G401 (cell line): ENCODE results near the gene EPB41L4B. TPM values are rescaled to one million over a fixed set of nuclear protein-coding genes. Genes with fewer than 3 reads are reported as not detected.

ENCODE experiments used
- DNase-seq: peaks from one replicate; pipeline ENCODE4 v3.0.0-alpha.2; 2015; ENCODE audit warnings: low spot score
- in situ Hi-C: cut with HindIII; loops from 2 replicates; pipeline ENCODE4 v1.10.0; 2016; ENCODE audit warnings: low sequenced_read_pairs, mixed read lengths
- total RNA-seq: library from RNA; depleted of rRNA; stranded (reverse); fragments of >200 nt; shearing (Covaris generic); gene quantifications from 2 replicates; pipeline ENCODE4 v1.2.3, GENCODE V29; 2014

EPB41L4B gene
- total RNA-seq, 1 experiment from 2014 or later: 6.5 TPM

GRCh38 chr9:109253241-109253636 is 67.6 kb downstream of the EPB41L4B start:
- in situ Hi-C loops: no loop called here
- DNase-seq: no peak

DNA sequence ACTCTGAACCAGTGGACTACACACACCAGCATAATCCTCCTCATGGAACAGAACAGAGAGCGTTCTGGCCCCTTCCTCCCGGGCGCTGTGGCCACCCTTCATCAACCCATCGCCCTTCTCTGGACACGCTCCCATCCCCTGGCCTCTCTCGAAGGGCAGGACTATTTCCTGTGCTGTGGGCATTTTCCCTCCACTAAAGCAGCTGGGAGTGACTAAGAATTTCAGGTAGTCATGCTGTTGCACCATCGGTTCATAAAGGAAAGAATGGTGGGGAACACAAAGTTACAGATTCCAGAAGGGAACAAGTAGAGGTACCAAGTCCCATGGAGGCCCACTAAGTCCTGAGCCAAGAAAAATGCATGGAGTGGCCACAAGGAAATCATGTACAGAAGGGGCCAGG is 68.6 kb downstream of the EPB41L4B start:
- in situ Hi-C loops: no loop called here
- no peak for DNase-seq

DNA sequence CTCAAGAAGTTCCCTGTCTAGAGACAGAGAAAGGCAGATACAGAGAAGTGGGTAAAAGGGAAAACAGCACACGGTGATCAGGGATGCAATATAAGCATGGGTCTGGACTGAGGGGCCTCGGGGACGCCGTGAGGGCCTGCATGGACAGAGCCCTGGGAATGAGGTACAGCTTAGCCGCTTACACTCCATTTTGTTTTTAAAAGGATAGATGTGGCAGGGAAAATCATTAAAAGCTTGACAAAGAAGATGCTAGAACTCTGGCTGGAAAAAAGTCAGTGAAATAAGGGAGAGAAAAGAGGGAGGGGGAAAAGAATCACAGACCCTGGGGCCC is 69.1 kb downstream of the EPB41L4B start:
- in situ Hi-C loops: no loop called here
- DNase-seq: no peak

GRCh38 chr9:109251080-109251775 is 69.6 kb downstream of the EPB41L4B start:
- DNase-seq: no peak
- in situ Hi-C loops: no loop called here

- in situ Hi-C loops: no loop called here
- DNase-seq: no peak
Measured at GRCh38 chr9:109250771-109251079, 70.1 kb downstream of the EPB41L4B start.

DNA sequence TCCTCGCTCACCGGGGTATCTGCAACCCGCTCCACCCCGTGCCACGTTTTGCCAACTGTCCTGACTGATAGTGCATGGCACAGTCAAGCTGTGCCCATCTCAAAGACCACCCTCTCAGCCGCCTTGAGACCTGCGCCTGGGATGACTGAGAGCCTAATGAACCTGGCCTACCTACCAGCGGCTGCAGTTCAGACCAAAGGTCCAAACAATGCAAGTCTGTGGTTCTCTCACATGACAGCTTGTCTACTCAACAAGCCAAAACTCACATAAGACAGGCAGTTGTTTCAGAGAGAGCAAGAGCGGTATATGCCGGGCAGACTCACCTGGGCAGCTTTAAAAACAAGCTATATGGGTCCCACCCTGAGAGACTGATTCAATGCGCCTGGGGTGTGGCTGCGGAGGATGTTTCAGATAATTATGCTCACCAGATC is 70.5 kb downstream of the EPB41L4B start:
- DNase-seq: no peak
- in situ Hi-C loops: no loop called here

- DNase-seq: no peak
- in situ Hi-C loops: no loop called here
Measured at GRCh38 chr9:109249615-109250014, 71.2 kb downstream of the EPB41L4B start.

GRCh38 chr9:109248133-109248581 is 72.7 kb downstream of the EPB41L4B start:
- DNase-seq: no peak
- in situ Hi-C loops: no loop called here

DNA sequence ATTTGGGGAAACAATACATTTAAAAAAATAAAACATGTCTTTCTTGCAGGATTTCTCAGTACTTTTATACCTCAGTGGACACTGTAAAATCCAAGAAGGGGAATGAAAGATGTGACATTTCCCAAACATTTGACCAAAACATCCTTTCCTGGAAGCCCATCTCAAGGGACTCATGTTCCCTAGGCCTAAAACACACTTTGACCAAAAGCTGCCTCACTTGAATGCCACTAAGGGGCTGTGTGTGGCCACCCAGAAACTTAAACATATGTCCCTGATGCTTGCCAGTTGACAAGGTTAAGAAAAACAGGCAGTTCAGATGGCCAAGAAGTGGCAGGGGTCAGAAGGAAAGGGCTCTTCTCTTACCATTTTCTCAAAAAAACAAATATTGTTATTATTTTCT is 73.6 kb downstream of the EPB41L4B start:
- no peak for DNase-seq
- in situ Hi-C loops: no loop called here

DNA sequence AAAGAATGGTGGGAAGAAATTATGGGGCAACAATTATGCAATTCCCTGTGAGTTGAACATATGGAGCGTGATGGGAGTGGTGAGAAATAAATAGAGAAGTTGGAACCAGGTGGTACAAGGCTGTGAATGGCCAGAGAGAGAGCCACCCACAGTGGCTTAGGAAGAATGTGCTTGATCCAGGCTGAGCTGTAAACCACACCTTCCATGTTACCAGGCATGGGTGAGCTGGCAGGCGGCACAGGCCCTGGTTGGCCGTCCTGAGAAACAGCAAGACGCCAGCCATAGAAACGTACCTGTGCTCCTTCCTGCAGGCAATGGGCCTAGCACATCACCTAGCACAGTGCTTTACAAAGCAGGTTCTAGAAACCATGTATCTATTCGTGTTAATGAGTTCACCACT is 74.3 kb downstream of the EPB41L4B start:
- DNase-seq: peak; percentile 31
- in situ Hi-C loops: no loop called here

GRCh38 chr9:109245310-109245897 is 75.5 kb downstream of the EPB41L4B start:
- in situ Hi-C loops: no loop called here
- DNase-seq: no peak

- in situ Hi-C loops: no loop called here
- DNase-seq: peak; percentile 81
Measured at GRCh38 chr9:109244179-109245132, 76.4 kb downstream of the EPB41L4B start.

- peak; percentile 62 for DNase-seq
- in situ Hi-C loops: no loop called here
Measured at GRCh38 chr9:109242741-109243140, 78.1 kb downstream of the EPB41L4B start.

DNA sequence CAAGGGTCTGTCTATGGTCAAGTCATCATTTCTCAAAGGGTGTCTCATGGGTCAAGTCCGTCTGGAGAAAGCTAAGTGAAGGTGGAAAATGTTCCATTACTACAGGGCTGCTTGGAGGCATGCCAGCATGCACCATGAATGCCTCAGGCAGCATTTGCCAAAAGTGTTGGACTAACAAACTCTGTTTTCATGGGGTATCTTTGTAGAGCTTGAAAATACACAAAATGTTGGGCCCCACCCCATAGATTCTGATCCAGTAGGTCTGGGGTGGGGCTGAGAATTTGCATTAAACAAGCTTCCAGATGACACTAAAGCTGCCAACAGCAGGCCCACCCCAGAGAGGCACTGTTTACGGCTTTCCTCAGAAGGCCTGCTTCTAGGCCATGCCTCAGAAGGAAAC is 78.8 kb downstream of the EPB41L4B start:
- DNase-seq: peak; percentile 39
- in situ Hi-C loops: no loop called here

GRCh38 chr9:109241207-109241606 is 79.7 kb downstream of the EPB41L4B start:
- in situ Hi-C loops: no loop called here
- DNase-seq: no peak

- DNase-seq: no peak
- in situ Hi-C loops: no loop called here
Measured at GRCh38 chr9:109239240-109239639, 81.6 kb downstream of the EPB41L4B start.

DNA sequence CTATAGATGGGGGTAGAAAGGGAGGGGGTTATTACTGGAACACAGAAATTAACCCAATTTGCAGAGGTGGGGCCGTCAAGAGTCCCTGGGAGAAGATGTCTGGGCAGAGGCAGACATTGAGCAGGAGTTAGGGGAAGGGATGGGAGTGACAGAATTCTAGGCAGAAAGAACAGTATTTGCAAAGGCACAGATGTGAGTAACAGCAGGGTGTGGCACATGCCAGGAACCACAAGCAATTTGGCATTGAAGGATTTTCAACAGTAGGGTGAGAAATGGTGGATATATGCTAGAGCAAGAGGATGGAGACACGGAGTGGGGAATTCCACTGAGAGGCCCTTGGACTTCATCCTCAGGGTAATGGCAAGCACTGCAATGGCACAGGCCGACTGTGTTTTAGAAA is 82.2 kb downstream of the EPB41L4B start:
- DNase-seq: no peak
- in situ Hi-C loops: no loop called here

DNA sequence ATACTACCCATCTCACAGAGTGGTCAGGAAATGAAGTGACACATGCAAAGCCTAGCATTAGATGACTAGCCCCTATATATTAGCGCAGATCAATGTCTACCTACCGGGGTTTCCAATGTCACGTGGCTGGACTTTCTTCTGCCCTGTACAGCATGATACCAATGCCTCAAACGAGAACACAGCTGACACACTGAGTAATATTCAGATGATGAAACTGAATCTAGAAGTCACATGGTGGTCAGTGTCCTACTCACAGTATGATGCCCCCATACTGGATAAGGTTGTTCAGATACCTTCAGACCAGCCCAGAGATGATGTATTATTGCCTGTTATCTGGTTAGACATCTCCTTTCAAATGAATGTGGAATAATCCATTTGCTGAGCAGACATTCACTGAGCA is 82.7 kb downstream of the EPB41L4B start:
- no peak for DNase-seq
- in situ Hi-C loops: no loop called here

DNA sequence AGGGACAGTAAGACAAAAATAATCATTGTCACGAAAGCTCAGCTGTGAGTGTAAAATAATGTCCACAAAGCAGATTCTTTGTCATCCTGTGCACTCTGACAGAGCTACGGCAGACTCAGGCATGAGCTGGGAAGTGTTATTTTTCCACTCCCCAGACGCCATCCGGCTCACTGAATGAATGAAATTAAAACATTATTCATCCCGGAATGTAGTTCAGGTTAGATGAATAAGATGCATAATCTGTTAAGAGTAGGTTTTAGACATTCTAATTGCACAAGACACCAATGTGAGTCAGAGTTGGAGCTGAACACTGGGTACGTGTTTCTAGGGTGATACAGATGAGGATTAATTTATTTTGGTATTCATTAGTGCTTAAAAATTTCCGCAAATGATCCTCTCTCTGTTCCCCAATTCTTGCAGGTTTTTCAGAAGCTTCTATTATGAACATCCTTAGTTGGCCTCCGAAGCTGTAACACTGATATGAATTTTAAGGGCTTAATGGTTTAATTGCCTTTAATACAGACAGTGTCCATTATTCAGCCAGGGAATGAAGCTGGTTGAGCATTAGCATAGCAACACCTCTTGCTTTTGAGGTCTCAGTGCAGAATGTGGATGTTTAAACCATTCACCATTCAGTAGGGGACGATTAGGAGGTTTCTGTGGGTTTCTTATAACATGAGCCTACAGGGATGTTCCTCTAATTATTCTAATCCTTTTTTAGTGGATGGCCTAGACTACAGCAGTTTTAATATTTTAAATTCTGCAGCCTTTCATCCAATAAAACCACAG is 88.2 kb downstream of the EPB41L4B start:
- in situ Hi-C loops: no loop called here
- no peak for DNase-seq

GRCh38 chr9:109231593-109231992 is 89.3 kb downstream of the EPB41L4B start:
- in situ Hi-C loops: no loop called here

More at GRCh38 chr9:109231593-109231992, 89.3 kb downstream of the EPB41L4B start:
- DNase-seq: no peak
